Cardiac fibroblast (primary cell): ENCODE measurements around the gene GINS2.

Source experiments
- DNase-seq, 2 donors: peaks; one replicate each; pipeline versions ENCODE4 v3.0.0 to v3.0.0-alpha.2; 2010; ENCODE audit warnings: low read depth in 2 of 2
- H3K4me3 ChIP-seq, 2 donors: replicated peaks in 1 of 2; 1 replicate in 1 of 2; 2 replicates in 1 of 2; pipeline ENCODE4 v1.5.1; 2011; ENCODE audit warnings: low read depth in 2 of 2, low read length in 2 of 2, mild to moderate bottlenecking in 2 of 2, moderate library complexity in 1 of 2
- CTCF ChIP-seq: IDR thresholded peaks from one replicate; pipeline ENCODE4 v1.5.1; 2011; ENCODE audit warnings: low read depth, mild to moderate bottlenecking, low read length, inconsistent platforms

GINS2 gene

GRCh38 chr16:85656351-85657266 is 32.1 kb downstream of the GINS2 start:
- no peak for TF ChIP-seq CTCF
- no peak overlapping the region for H3K4me3 ChIP-seq
- DNase-seq: no peak

GRCh38 chr16:85655216-85656129 is 33.3 kb downstream of the GINS2 start:
- no peak for DNase-seq
- no peak for TF ChIP-seq CTCF
- no peak overlapping the region for H3K4me3 ChIP-seq

- TF ChIP-seq CTCF: no peak
Observed at GRCh38 chr16:85654251-85655095, 34.3 kb downstream of the GINS2 start.

GRCh38 chr16:85653290-85653891 is 35.4 kb downstream of the GINS2 start:
- TF ChIP-seq CTCF: no peak
- peak in 1 of 2 donors; percentile 13 for DNase-seq
- no peak overlapping the region for H3K4me3 ChIP-seq

More at GRCh38 chr16:85654251-85655095, 34.3 kb downstream of the GINS2 start:
- H3K4me3 ChIP-seq: no peak overlapping the region
- DNase-seq: no peak

- peak; percentile 26 to 42 for DNase-seq
- TF ChIP-seq CTCF: no peak
- no peak overlapping the region for H3K4me3 ChIP-seq
Observed at GRCh38 chr16:85652431-85653221, 36.1 kb downstream of the GINS2 start.
